GM18951 (cell line): ENCODE measurements around the gene ZFP28.

Experiments used
- POLR2A ChIP-seq: IDR thresholded peaks from 4 replicates; pipeline ENCODE4 v1.6.1; 2011; ENCODE audit warnings: mild to moderate bottlenecking; ENCODE audit not compliant: insufficient read length, insufficient read depth; ENCODE audit errors: extremely low read depth
- in situ Hi-C: fragments of 300-500 bp; cut with MboI; formaldehyde crosslinking; loops from one replicate; pipeline ENCODE4 v1.12.0; 2022; ENCODE audit warnings: low sequenced_read_pairs, mixed read lengths, inconsistent platforms; ENCODE audit not compliant: unreplicated experiment

The ZFP28 gene

DNA sequence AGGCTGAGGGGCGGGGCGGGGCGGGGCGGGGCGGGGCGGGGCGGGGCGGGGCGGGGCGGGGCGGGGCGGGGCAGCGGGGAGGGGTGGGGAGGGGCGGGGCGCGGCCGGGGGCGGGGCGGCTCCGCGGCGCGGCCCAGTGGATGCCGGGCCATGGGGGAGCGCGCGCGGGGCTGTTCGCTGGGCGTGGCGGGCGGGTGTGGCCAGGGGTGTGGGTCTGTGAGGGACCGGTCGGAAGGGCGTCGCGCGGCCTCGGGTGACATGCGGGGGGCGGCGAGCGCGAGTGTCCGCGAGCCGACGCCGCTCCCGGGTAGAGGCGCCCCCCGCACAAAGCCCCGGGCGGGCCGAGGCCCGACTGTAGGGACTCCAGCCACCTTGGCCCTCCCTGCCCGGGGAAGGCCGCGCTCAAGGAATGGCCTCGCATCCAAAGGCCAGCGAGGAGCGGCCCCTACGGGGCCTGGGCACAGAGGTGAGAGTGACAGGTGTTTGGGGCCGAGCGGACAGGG is at the start of gene ZFP28:
Gene ZFP28 (plus strand): TSS at position 188 of the 503 bp plus-strand sequence. CDS start 71 bp downstream, at position 259.
- in situ Hi-C loops, result no loop called here
- TF ChIP-seq POLR2A, result no peak

- TF ChIP-seq POLR2A, result no peak
- in situ Hi-C loops, result no loop called here
These were observed 47.3 kb upstream of the ZFP28 start for GRCh38 chr19:56491399-56491798.

DNA sequence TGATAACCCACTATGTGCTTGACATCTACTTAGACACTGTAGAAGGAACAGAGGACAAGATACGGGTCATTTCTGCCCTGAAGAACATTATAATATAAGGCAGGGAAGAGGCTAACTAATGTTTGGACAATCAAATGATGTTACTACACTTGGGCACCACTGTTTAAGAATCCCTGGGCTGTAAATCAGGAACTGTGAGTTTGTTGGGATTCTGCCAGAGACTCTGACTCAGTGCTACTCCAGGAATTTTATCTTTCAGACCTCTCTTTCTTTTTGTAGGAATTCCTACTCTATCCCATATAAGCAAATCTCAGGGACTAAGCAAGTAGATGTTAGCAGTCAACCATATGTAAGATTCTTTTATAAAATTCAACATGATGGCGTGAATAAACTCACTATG is 34.2 kb upstream of the ZFP28 start:
- in situ Hi-C loops, result no loop called here
- TF ChIP-seq POLR2A, result no peak

DNA sequence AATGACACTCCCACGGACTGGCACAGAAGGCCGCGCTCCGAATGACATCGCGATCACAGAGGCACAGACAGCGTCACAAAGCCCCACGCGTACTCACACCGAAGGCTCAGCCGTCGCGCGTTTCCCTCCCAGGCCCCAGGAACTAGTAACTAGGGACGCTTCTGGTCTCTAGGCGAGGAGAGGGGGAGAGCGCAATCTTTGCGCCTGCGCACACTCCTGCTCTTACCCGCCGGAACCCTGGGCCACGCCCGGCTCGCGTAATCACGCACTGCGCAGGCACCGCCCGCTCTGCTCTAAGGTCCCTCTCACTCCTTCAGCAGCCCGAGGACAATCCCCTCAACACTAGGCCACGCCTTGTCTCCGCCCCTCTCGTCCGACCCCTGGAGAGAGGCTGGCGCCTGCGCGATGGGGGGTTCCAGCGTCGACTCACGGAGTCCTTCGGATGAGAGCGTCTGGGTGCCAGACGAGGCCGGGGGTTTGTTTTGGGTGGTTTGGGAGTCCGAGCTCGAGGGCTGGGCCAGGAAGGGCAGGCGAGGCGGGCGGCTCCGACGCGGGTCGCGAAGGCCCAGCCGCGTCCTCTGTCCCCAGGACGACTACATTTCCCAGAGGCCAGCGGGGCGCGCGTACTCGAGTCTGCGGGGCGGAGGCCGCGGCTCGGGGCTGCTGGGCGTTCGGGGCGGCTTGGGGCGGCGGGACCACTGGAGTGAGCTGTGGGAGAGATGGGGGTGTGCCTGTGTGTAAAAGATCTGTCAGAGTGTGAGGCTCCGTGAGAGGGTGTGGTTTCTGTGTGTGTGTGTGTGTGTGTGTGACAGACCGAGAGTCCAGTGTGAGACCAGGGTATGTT is 31.1 kb upstream of the ZFP28 start, which contains the start of gene ZNF471:
Gene ZNF471 (plus strand): TSS at position 410 of the 844 bp plus-strand sequence. CDS start 3,717 bp downstream, outside the sequence.
- in situ Hi-C loops, result no loop called here

GRCh38 chr19:56508290-56508778 is 30.4 kb upstream of the ZFP28 start:
- no peak for TF ChIP-seq POLR2A
- in situ Hi-C loops, result no loop called here

More for the DNA sequence above, 31.1 kb upstream of the ZFP28 start, which contains the start of gene ZNF471:
- no peak for TF ChIP-seq POLR2A

DNA sequence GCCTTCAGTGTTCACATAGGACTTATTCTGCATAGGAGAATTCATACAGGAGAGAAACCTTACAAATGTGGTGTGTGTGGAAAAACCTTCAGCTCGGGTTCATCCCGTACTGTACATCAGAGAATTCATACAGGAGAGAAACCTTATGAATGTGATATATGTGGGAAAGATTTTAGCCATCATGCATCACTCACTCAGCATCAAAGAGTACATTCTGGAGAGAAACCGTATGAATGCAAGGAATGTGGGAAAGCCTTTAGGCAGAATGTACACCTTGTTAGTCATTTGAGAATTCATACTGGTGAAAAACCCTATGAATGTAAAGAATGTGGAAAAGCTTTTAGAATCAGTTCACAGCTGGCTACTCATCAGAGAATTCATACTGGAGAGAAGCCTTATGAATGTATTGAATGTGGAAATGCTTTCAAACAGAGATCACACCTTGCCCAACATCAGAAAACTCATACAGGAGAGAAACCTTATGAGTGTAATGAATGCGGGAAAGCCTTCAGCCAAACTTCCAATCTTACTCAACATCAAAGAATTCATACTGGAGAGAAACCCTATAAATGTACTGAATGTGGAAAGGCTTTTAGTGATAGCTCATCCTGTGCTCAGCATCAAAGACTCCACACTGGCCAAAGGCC is 13.4 kb upstream of the ZFP28 start:
- in situ Hi-C loops, result no loop called here
- TF ChIP-seq POLR2A, result no peak

- in situ Hi-C loops, result no loop called here
These were observed 1.3 kb upstream of the ZFP28 start for GRCh38 chr19:56537442-56537841.

DNA sequence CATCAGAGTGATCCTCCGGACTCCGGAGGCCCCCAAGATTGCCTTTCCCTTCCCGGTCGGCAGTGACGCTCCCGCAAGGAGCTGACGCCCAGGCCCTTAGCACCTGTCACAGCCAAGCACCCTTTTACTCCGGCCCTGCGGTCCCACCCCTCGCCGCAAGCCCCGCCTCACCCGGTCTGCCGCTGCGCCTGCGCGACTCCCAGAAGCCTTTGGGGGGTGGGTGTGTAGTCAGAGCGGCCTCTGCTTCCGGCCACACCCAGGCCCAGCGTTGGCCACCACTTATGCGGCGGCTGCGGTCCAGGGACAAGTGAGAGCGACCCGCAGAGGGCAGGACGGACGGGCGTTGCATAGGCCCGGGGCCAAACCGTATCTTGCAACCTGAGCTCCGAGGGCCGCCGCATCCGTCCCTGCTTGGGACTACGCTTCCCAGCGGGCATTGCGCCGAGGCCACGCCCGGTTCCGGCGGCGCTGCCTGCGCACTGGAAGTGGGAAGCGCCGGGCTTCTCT is 441 bp upstream of the ZFP28 start:
- TF ChIP-seq POLR2A, result no peak
- in situ Hi-C loops, result no loop called here

More at GRCh38 chr19:56537442-56537841, 1.3 kb upstream of the ZFP28 start:
- TF ChIP-seq POLR2A, result no peak

- in situ Hi-C loops, result no loop called here
- no peak for TF ChIP-seq POLR2A
These were observed 5.0 kb downstream of the ZFP28 start for GRCh38 chr19:56543776-56544175.

GRCh38 chr19:56547535-56547934 is 8.8 kb downstream of the ZFP28 start:
- TF ChIP-seq POLR2A, result no peak
- in situ Hi-C loops, result no loop called here

DNA sequence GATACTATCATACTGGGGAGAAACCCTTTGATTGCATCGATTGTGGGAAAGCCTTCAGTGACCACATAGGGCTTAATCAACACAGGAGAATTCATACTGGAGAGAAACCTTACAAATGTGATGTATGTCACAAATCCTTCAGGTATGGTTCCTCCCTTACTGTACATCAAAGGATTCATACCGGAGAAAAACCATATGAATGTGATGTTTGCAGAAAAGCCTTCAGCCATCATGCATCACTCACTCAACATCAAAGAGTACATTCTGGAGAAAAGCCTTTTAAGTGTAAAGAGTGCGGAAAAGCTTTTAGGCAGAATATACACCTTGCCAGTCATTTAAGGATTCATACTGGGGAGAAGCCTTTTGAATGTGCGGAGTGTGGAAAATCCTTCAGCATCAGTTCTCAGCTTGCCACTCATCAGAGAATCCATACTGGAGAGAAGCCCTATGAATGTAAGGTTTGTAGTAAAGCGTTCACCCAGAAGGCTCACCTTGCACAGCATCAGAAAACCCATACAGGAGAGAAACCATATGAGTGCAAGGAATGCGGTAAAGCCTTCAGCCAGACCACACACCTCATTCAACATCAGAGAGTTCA is 15.6 kb downstream of the ZFP28 start:
- in situ Hi-C loops, result no loop called here
- TF ChIP-seq POLR2A, result no peak

DNA sequence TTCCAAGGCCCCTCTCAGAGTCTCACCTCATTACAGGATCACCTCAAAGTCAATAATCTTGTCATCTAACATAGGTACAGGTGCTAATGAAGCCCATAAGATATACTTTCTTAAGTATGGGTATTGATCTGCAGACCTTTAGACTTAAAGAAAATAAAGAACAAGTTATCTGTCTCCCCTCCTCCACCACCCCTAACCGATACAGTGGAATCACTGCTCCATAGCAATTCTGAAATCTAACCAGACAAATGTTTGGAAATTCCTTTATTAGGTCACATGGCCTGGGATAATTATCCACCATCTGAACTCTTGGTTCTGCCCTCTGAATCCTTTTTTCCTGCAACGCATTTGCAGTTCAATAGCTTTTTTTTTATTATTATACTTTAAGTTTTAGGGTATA is 24.0 kb downstream of the ZFP28 start:
- no peak for TF ChIP-seq POLR2A
- in situ Hi-C loops, result no loop called here

DNA sequence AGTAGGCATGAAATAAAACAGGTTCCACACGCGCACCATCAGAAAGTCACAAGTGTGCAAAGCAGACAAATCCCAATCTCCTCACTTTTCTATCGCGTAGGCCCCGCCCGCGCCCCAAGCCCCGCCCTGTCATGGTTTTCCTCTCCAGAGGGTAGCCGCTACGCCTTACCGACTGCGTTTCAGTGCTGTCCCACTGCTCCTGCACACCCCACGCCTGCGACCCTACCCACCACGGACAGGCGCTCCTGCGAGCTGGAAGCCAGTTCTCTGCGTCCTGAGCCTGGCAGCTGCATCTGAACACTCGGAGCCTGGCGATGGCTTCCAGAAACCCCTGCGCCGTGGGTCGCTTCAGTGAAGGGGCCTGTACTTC is 28.1 kb downstream of the ZFP28 start:
- in situ Hi-C loops, result no loop called here
- no peak for TF ChIP-seq POLR2A
